HG03442 (cell line): ENCODE results near the gene ZNF793.

Source experiments
- ATAC-seq: cut with Tn5 transposase; IDR thresholded peaks from one replicate; pipeline ENCODE4 v1.9.1; 2021; ENCODE audit warnings: mild to moderate bottlenecking, moderate library complexity; ENCODE audit not compliant: unreplicated experiment

The ZNF793 gene

DNA sequence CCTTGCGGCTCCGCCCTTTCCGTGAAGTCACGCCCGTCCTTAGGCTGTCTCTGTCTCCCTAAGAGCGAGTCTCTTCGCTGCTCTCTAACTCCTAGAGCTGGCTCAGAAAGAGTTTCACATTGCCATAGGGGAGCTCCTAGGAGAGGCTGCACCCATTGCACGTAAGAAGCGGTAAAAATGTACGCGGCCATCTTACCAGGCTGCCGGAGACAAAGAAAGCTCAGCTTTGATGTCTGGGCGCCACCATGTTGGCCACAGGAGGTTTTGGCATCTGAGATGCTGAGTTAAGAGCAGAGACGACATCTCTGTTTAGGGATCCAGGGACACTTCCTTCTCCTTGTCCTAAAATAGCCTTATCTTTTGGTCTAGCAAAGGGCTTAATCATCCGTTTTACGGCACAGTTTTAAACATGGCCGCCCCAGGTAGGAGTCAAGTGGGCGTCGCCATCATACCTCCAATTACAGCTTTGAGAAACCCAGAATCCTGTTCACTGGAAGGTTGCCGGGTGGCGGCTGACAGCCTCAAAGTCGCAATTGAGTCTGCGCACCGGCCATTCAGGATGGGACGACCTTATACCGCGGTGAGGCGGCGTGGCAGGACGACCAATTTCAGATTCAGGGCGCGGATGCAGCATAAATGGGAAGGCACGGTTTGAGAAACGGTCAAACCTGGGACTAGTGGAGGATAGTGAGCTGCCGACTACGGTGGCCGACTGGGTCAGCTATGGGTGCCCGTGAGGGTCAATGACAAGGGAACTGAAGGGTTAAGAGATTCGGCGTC lies at the start of gene ZNF793:
TSS of gene ZNF793 (plus strand) at position 553 of the 780 bp plus-strand sequence. CDS start 16,501 bp downstream, outside the sequence.
- peak; percentile 69 for ATAC-seq

DNA sequence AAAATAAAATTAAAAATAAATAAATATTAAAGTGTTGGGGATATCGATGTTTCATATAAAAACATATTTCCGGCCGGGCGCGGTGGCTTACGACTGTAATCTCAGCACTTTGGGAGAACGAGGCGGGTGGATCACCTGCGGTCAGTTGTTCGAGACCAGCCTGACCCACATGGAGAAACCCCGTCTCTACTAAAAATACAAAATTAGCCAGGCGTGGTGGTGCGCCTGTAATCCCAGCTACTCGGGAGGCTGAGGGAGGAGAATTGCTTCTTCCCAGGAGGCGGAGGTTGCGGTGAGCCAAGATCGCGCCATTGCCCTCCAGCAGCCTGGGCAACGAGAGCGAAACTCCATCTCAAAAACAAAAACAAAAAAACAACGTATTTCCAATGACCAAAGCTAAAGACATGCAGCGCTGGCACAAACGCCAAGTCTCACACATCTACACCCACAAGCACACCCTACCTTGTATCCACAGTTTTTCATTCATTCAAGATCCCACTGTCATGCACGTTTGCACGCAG lies 40.4 kb upstream of the ZNF793 start:
- ATAC-seq: no peak

DNA sequence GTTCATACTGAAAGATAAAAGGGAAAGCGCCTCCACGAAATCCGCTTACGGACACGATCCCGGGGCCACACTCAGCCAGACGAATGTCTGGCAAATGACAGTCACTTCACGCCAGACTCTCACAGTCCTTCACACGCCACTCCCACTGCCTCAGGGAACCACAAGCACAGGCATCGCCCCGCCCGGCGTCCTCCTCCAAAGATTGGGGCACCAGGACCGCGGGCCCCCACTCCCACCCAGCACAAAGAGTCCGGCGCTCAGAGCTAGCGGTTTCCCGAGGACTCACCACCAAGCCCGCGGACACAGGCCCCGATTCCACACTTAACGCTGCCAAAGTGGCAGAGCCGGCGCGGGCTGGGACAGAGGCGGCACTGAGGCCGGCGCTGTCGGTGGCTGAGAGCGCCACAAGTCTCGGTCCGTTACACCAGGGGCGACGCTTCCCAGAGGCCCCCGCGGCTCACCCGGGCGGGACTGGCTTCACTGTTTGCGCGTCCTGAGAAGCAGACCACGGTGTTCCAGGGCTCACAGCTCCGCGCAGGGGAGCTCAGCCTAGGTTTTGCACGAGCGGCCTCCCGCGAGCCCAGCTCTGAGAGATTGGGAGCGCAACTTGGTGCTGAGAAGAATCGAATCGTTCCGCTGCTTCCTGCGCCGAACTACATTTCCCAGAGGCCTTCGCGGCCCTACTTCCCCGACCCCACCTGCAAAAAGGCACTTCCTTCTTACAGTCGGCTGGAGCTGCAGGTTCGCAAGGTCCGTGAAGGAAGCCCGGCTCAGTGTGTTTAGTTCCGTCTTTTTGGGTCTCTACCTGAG lies 39.7 kb upstream of the ZNF793 start, which contains the start of gene ZNF569:
TSS of gene ZNF569 (minus strand) at position 647 of the 810 bp plus-strand sequence. CDS start 22,523 bp downstream, outside the sequence.
- peak; percentile 56 for ATAC-seq

DNA sequence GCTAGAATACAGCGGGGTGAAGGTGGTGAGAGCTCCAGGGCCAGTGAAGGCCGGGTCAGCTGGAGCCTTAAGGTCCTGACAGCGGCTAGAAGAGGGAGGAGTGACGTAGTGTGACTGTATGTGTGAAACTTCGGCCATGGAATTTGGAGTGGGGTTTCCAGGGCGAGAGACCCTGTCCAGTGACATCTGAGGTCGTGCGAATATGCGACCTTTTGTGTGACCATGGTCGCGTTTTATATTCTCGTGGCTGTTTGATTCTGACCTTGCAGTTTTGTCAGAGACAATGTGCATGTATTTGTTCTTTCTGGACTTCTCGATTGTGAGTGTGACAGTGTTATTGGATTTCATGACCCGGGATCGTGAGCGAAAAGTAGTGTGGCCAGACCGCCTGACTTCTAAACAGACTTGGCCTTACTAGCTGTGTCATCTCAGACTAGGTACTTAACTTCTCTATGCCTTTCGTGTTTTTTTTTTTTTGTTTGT lies 39.1 kb upstream of the ZNF793 start:
- ATAC-seq: no peak

DNA sequence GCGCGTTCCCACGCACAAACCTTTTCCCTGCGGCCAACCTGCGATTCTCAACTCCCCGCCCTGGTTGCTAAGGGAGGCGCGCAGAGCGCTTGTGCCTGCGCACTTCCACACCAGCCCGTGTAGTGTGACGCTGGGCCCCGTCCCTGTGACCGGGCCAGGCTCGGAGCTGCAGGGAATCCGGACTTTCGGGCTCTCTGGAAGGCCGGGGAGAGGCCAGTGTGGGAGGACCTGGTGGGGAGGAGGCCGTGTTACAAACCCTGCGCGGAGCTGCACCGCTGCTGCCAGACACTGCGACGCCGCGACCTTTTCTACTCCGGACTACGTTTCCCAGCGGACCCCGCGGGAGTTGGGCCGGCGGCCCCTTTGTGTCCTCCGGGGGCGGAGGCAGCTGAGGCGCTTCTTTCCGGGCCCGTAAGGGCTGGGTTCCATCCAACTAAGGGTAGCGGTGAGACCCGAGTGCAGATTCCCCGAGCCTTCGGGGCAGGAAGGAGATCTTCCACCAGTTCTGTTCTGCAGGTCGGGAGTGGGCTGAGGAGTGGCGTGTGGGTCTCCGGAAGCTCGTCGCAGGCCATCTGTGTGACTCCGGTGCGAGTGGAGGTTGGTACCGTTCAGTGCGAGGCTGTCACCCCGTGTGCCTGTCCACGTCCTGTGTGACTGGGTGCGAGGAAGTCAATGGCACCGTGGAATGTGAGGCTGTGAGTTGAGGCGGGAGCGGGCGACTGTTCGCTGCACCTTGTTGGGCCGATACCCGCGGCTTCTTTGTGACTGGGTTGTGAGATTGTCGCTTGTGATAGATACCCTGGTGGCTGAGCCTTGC lies 37.6 kb upstream of the ZNF793 start, which contains the start of gene ZNF570:
TSS of gene ZNF570 (plus strand) at position 396 of the 817 bp plus-strand sequence. CDS start 999 bp downstream, outside the sequence.
- ATAC-seq: peak; percentile 56

DNA sequence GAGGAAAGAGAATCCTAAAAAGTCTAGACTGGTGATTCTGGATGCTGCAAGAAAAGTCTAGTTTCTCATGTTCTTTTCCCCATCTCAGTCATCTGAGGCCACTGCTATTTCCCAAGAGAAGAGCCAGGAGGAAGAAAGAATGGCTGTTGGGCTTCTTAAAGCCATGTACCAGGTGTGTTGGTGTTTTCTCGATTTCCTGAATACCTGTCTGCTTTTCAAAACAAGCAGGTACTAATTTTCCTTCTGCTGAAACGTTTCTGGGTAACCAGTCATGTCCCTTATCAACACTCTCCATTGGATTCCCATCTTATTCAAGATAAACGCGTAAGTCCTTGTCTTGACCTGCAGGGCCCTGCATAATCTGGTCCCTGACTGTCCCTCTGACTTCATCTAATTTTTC lies 36.5 kb upstream of the ZNF793 start:
- ATAC-seq: no peak

DNA sequence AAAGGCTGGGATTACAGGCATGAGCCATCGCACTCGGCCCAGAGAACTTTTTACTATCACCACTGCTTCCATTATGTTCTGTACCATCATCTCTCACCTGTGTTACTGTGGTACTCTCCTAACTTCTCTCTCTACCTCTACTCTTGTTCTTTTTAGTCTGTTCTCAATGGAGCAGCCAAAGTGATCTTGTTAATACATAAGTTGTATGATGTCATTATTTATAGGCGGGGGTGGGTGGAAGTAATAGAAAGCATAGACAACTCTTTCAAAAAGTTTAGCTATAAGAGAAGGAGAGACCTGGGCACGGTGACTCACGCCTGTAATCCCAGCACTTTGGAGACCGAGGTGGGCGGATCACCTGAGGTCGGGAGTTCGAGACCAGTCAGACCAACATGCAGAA lies 34.6 kb upstream of the ZNF793 start:
- no peak for ATAC-seq

DNA sequence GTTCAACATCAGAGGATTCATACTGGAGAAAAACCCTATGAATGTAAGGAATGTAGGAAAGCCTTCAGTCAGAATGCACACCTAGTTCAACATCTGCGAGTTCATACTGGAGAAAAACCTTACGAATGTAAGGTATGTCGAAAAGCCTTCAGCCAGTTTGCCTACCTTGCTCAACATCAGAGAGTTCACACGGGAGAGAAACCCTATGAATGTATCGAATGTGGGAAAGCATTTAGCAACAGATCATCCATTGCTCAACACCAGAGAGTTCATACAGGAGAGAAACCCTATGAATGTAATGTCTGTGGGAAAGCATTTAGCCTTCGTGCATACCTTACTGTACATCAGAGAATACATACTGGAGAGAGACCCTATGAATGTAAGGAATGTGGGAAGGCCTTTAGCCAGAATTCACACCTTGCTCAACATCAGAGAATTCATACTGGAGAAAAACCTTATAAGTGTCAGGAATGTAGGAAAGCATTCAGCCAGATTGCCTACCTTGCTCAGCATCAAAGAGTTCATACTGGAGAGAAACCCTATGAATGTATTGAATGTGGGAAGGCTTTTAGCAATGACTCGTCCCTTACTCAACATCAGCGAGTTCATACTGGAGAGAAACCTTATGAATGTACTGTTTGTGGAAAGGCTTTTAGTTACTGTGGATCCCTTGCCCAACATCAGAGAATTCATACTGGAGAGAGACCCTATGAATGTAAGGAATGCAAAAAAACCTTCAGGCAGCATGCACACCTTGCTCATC lies 22.2 kb upstream of the ZNF793 start:
- ATAC-seq: no peak

DNA sequence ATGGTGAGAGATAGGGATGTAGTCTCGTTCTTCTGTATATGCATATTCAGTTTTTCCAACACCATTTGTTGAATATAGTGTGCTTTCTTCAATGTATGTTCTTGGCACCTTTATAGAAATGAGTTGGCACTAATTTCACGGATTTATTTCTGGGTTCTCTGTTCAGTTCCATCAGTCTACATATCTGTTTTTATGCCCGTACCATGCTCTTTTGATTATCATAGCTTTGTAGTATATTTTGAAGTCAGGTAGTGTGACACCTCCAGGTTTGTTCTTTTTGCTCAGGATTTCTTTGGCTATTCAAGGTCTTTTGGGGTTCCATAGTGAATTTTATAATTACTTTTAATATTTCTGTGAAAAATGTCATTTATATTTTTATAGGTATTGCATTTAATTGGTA lies 14.5 kb upstream of the ZNF793 start:
- ATAC-seq: no peak

DNA sequence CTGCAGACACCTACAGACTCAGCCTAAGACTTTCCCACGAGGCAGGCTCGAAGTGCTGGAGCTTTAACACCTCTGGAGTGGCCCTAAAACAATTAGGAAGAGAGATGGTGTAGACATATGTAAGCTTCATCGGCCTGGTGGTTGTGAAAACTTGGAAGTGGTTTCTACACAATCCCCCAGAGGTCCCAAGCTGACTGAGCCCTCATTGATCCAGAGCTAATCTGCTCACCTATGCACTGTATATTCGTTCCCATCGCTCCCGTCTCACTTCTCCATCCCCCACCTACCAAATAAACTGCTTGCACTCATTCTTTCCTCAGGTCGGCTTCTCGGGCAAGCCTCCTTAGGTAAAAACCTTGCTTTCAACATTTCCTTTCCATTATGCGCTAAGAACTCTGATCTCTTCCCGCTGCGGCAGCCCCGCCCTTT lies 767 bp upstream of the ZNF793 start:
- ATAC-seq: peak; percentile 22

DNA sequence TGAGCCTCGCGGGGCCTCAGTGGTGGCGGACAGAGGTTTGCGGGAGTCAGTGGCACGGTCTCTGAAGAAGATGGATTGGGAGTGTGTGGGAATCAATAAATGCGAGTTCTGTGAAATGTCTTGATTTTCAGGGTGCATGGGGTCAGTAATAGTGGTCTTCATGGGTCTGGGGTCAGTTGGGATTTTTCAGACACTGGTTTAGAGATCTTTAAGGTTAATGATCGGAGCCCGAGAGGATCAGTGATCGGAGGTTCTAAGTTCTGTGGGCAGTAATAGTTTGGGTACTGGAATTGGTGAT lies 377 bp downstream of the ZNF793 start:
- no peak for ATAC-seq

DNA sequence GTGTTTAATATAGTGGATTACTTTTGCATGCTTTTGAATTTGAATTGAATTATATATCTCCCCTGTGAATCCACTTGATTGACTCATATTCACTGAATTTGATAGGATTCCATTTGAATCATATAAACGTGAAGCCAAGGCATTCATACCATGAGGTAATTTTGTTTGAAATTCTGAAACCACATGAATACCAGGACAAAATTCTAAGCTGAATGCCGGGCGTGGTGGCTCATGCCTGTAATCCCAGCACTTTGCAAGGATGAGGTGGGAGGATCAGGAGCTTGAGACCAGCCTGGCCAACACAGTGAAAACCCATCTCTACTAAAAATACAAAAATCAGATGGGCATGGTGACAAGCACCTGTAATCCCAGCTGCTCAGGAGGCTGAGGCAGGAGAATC lies 4.4 kb downstream of the ZNF793 start:
- ATAC-seq: no peak

DNA sequence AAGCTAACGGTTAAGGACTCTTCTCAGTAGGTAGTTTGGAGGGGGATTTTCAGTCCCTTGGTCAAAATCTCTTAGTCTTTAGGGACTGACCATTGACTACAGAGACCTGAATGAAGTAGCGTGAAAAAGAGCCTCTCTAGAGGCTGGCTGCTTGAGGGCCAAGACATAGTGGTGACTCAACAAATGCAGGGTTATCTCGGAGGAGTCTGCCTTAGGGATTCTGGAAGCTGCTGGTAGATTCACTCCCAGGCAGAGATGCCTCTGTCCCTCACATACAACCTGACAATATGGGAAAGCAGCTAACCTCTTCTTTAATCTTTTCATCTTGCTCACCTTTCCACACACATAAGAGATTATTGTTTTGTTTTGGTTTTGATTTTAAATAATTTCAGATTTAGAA lies 5.1 kb downstream of the ZNF793 start:
- ATAC-seq: no peak

DNA sequence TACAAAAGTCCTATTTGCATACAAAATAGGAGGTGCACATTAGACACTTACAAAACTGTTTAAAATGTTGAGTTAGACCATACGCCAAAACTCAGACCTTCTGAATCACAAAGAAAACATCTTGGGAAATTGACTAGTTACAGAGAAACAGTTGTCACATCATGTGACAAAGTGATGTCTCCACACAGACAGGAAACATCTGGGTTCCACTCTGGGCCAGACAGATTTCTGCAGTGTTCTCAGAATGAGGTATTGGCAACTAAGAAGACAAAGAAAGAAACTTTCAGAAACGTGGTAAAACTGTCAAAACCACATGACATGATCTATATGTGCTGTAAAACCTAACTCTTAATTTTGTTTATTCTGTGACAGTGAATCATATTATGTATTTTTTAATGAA lies 6.7 kb downstream of the ZNF793 start:
- no peak for ATAC-seq

DNA sequence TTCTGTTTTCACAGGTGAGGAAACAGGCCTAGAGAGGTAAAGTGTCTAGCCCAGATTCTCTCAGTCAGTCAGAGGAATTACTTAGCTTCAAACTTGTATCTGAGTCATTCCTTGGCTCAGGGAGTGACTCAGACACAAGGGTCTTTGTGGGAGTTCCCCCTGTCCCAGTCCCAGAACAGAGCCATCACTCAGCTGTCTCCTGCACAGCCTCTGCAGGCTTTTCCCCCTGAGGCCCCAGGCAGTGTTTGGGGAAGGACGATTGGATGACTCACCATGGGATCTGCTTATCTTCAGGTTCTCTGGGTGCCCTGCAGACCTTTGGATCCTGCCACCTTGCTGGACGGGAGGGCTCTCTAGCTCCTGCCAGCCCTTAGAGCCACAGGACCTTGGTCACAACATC lies 13.2 kb downstream of the ZNF793 start:
- ATAC-seq: no peak

DNA sequence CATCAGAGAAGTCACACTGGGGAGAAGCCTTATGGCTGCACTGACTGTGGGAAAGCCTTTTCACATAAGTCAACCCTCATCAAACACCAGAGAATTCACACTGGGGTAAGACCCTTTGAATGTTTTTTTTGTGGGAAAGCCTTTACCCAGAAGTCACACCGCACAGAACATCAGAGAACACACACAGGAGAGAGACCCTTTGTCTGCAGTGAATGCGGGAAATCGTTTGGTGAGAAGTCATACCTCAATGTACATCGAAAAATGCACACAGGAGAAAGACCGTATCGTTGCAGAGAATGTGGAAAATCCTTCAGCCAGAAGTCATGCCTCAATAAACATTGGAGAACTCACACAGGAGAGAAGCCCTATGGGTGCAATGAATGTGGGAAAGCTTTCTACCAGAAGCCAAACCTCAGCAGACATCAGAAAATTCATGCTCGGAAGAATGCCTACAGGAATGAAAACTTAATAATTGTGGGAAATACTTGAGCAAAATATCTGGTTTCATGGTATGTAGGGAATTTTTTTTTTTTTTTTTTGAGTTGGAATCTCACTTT lies 30.7 kb downstream of the ZNF793 start:
- ATAC-seq: no peak

DNA sequence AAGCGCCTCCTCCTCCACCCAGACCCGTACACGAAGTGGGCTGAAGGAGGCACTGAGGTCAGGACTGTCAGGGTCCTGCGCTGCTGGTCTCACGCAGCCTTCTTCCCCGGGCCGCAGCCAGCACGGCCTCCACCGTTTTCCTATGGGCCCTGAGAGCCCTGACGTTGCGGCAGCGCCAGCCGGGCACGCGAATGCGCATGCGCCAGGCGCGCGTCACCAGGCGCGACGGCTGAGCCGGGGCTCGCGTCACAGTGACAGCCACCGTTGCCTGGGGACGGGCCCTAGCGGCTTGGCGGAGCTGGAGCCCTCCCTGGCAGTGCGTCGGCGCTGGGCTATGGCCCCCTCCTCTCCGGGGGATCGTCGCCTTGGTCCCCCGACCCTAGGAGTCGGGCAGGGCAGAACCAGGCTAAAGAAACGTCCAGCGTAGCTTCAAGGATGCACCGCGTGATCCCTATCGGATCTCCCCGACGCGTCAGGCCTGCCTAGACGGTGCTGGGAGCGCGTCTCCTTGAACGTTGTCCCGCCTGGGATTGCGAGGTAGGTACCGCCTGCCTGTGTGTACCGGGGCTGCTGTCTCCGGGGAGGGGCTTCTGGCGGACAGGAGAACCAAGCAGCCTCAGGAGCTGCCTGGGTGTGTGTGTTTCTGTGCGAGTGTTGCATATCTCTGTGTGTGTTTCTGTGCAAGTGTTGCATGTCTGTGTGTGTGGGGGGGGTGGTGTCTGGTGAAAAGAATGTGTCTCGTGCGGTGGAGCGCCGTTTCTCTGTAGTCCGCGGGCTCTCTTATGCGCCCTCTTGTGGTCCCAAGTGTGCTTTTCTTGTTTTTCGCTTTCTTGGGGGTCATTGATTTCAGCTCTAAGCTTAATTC lies 44.6 kb downstream of the ZNF793 start:
- ATAC-seq: no peak

DNA sequence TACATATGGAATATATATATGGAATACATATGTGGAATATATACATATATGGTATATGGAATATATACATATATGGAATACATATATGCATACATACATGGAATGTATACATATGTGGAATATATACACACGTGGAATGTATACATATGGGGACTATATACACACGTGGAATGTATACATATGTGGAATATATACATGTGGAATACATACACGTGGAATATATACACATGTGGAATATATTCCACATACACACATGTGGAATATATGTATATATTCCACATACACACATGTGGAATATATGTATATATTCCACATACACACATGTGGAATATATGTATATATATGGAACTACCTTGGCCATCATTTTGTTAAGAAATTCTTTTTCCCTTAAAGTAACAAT lies 56.8 kb downstream of the ZNF793 start:
- no peak for ATAC-seq
